AG09309 (cell line): ENCODE measurements around the gene SNX2.
"Not testable (repeated sequence)": the region's sequence is repeated elsewhere in the genome, so short reads cannot be mapped to it uniquely, and the experiment has no call there.

Experiments
- DNase-seq: peaks from one replicate; pipeline ENCODE4 v3.0.0-alpha.2; 2010; ENCODE audit warnings: low read depth
- H3K4me3 ChIP-seq: 2 replicates; pipeline ENCODE4 v1.5.1; 2011; ENCODE audit warnings: mild to moderate bottlenecking, low read depth, low read length, moderate library complexity; ENCODE audit not compliant: control insufficient read depth
- CTCF ChIP-seq: IDR thresholded peaks from 2 replicates; pipeline ENCODE4 v1.5.1; 2011; ENCODE audit warnings: mild to moderate bottlenecking, low read depth, low read length, inconsistent platforms; ENCODE audit not compliant: insufficient read depth, control insufficient read depth; ENCODE audit errors: missing control alignments

The SNX2 gene

GRCh38 chr5:122845229-122846050 lies 70.6 kb downstream of the SNX2 start, which contains the start of gene SNX24:
SNX24 (plus strand) TSS chr5:122845613; CDS start chr5:122845634, 21 bp downstream.
- peak within 1 kb of the TSS; percentile 83 for H3K4me3 ChIP-seq
- no peak for TF ChIP-seq CTCF
- no peak for DNase-seq

GRCh38 chr5:122846051-122846550 lies 71.2 kb downstream of the SNX2 start:
- no peak for TF ChIP-seq CTCF
- no peak for DNase-seq
- peak overlapping the region; percentile 83 for H3K4me3 ChIP-seq

GRCh38 chr5:122847687-122848081 lies 72.8 kb downstream of the SNX2 start:
- DNase-seq, result no peak
- TF ChIP-seq CTCF, result no peak
- no peak overlapping the region for H3K4me3 ChIP-seq

GRCh38 chr5:122849771-122850170 lies 74.9 kb downstream of the SNX2 start:
- H3K4me3 ChIP-seq, result no peak overlapping the region
- no peak for TF ChIP-seq CTCF
- no peak for DNase-seq

GRCh38 chr5:122857538-122857937 lies 82.7 kb downstream of the SNX2 start:
- H3K4me3 ChIP-seq, DNase-seq: not testable (repeated sequence)

GRCh38 chr5:122858451-122858850 lies 83.6 kb downstream of the SNX2 start:
- H3K4me3 ChIP-seq, result no peak overlapping the region
- no peak for DNase-seq
- TF ChIP-seq CTCF, result no peak

GRCh38 chr5:122863240-122863639 lies 88.4 kb downstream of the SNX2 start:
- TF ChIP-seq CTCF, result no peak
- no peak overlapping the region for H3K4me3 ChIP-seq
- no peak for DNase-seq
